H1 (cell line): ENCODE measurements around the gene KCTD17.

Experiments
- ATF2 ChIP-seq: IDR thresholded peaks from 2 replicates; pipeline ENCODE4 v1.6.1; 2012; ENCODE audit warnings: low read length, inconsistent platforms
- BRCA1 ChIP-seq: IDR thresholded peaks from 2 replicates; pipeline ENCODE4 v1.6.1; 2012; ENCODE audit warnings: low read depth, low read length, improper control_type of control experiment
- CTCF ChIP-seq, 3 experiments: IDR thresholded peaks; 1 replicate in 2 of 3; 2 replicates in 1 of 3; pipeline versions ENCODE4 v1.5.1 to v1.6.1; 2011; ENCODE audit warnings: low read length in 3 of 3, mild to moderate bottlenecking in 3 of 3, inconsistent platforms in 2 of 3, low read depth in 1 of 3, moderate library complexity in 1 of 3; ENCODE audit not compliant: insufficient read depth in 1 of 3; ENCODE audit errors: control extremely low read depth in 1 of 3
- E2F6 ChIP-seq: IDR thresholded peaks from 2 replicates; pipeline ENCODE4 v1.6.1; 2012; ENCODE audit warnings: inconsistent platforms
- EZH2 ChIP-seq: fragments of 200-600 bp; sonication (generic); IDR thresholded peaks from 2 replicates; pipeline ENCODE4 v1.7.1; 2012; ENCODE audit warnings: low read depth, mild to moderate bottlenecking, moderate library complexity, low read length, inconsistent platforms; ENCODE audit not compliant: severe bottlenecking
- JUND ChIP-seq: IDR thresholded peaks from 2 replicates; pipeline ENCODE4 v1.6.1; 2011; ENCODE audit warnings: mild to moderate bottlenecking, improper control_type of control experiment, low read length
- KDM1A ChIP-seq: fragments of 200-600, 300-600 bp; sonication (generic); IDR thresholded peaks from 2 replicates; pipeline ENCODE4 v1.7.1; 2016; ENCODE audit warnings: mild to moderate bottlenecking, low read length, borderline replicate concordance
- KDM5A ChIP-seq: fragments of 200-600 bp; IDR thresholded peaks from 2 replicates; pipeline ENCODE4 v1.7.1; 2012; ENCODE audit warnings: mild to moderate bottlenecking, low read length, inconsistent platforms, mixed read lengths
- POLR2A ChIP-seq, 2 experiments: IDR thresholded peaks; 1 replicate in 1 of 2; 2 replicates in 1 of 2; pipeline ENCODE4 v1.6.1; 2011; ENCODE audit warnings: low read depth in 2 of 2, low read length in 2 of 2, mild to moderate bottlenecking in 2 of 2; ENCODE audit errors: control extremely low read depth in 1 of 2
- RAD21 ChIP-seq, 2 experiments: IDR thresholded peaks in 1 of 2; conservative IDR thresholded peaks in 1 of 2; 2 replicates each; pipeline ENCODE4 v1.6.1; 2011; ENCODE audit warnings: low read depth in 2 of 2, low read length in 2 of 2, improper control_type of control experiment in 1 of 2, inconsistent platforms in 1 of 2, mild to moderate bottlenecking in 1 of 2, moderate library complexity in 1 of 2
- SIN3A ChIP-seq, 2 experiments: IDR thresholded peaks in 1 of 2; conservative IDR thresholded peaks in 1 of 2; 2 replicates each; pipeline ENCODE4 v1.6.1; 2011 to 2012; ENCODE audit warnings: low read length in 2 of 2, improper control_type of control experiment in 1 of 2, low read depth in 1 of 2, mild to moderate bottlenecking in 1 of 2
- SP1 ChIP-seq: IDR thresholded peaks from 2 replicates; pipeline ENCODE4 v1.6.1; 2011; ENCODE audit warnings: low read depth, low read length
- SUZ12 ChIP-seq: fragments of 200-600 bp; sonication (generic); IDR thresholded peaks from 2 replicates; pipeline ENCODE4 v1.6.1; 2012; ENCODE audit warnings: mild to moderate bottlenecking, inconsistent platforms, low read length, moderate library complexity, mixed read lengths
- ZNF274 ChIP-seq: IDR thresholded peaks from 2 replicates; pipeline ENCODE4 v1.7.0; 2012; ENCODE audit warnings: low read length, borderline replicate concordance; ENCODE audit errors: extremely low read depth

- TF ChIP-seq SP1 (no peak), CTCF (IDR thresholded peaks at IDR 0.05; ENCODE audit: control extremely low read depth in 1 of 3, insufficient read depth in 1 of 3, low read depth in 1 of 3, low read length in 3 of 3) (no peak), JUND (no peak), EZH2 (no peak), POLR2A (IDR thresholded peaks at IDR 0.05; ENCODE audit: control extremely low read depth in 1 of 2, low read depth in 2 of 2, low read length in 2 of 2) (no peak), ZNF274 (no peak), ATF2 (no peak), KDM1A (no peak), SIN3A (conservative IDR thresholded peaks at IDR 0.05 in 1 of 2, IDR thresholded peaks at IDR 0.05 in 1 of 2; ENCODE audit: low read depth in 1 of 2, low read length in 2 of 2) (no peak), BRCA1 (no peak), E2F6 (no peak), KDM5A (no peak), SUZ12 (no peak), RAD21 (IDR thresholded peaks at IDR 0.05 in 1 of 2, conservative IDR thresholded peaks at IDR 0.05 in 1 of 2; ENCODE audit: low read depth in 2 of 2, low read length in 2 of 2) (no peak)
Measured at GRCh38 chr22:37016134-37016910, 35.2 kb upstream of the KCTD17 start.
